Type B pancreatic cell (in vitro differentiated cells): ENCODE data around the gene TTLL8. TPM values are rescaled to one million over a fixed set of nuclear protein-coding genes. Genes with fewer than 3 reads are reported as not detected.
"Not testable (repeated sequence)": the region's sequence is repeated elsewhere in the genome, so short reads cannot be mapped to it uniquely, and the experiment has no call there.

ENCODE experiments used
- DNase-seq: peaks from one replicate; pipeline ENCODE4 v3.0.0; 2021; ENCODE audit warnings: mixed read lengths; ENCODE audit not compliant: unreplicated experiment; ENCODE audit errors: extremely low spot score
- H3K27ac Mint-ChIP-seq: 2 replicates; pipeline ENCODE4 v1.8.0; 2021; ENCODE audit warnings: mild to moderate bottlenecking, mixed read lengths
- H3K27me3 Mint-ChIP-seq: 2 replicates; pipeline ENCODE4 v1.8.0; 2021; ENCODE audit warnings: mixed read lengths
- H3K36me3 Mint-ChIP-seq: 2 replicates; pipeline ENCODE4 v1.8.0; 2021; ENCODE audit warnings: mixed read lengths
- H3K4me1 Mint-ChIP-seq: one replicate; pipeline ENCODE4 v1.8.0; 2021; ENCODE audit warnings: mixed read lengths; ENCODE audit not compliant: unreplicated experiment
- H3K4me3 Mint-ChIP-seq: 2 replicates; pipeline ENCODE4 v1.8.0; 2021; ENCODE audit warnings: mild to moderate bottlenecking, mixed read lengths
- H3K9me3 Mint-ChIP-seq: 2 replicates; pipeline ENCODE4 v1.8.0; 2021; ENCODE audit warnings: mixed read lengths
- total RNA-seq: library from RNA; stranded (reverse); gene quantifications from 2 replicates; pipeline ENCODE4 v1.2.1, GENCODE V29; 2021; ENCODE audit warnings: low replicate concordance
- TF ChIP-seq, protein P1 (sequence below): fragments of 200-600 bp; sonication (generic); conservative IDR thresholded peaks from 2 replicates; pipeline ENCODE4 v1.5.0; 2021; ENCODE audit warnings: antibody characterized with exemption, mild to moderate bottlenecking

TTLL8 gene
- total RNA-seq, 1 donor from 2014 or later: not detected

DNA sequence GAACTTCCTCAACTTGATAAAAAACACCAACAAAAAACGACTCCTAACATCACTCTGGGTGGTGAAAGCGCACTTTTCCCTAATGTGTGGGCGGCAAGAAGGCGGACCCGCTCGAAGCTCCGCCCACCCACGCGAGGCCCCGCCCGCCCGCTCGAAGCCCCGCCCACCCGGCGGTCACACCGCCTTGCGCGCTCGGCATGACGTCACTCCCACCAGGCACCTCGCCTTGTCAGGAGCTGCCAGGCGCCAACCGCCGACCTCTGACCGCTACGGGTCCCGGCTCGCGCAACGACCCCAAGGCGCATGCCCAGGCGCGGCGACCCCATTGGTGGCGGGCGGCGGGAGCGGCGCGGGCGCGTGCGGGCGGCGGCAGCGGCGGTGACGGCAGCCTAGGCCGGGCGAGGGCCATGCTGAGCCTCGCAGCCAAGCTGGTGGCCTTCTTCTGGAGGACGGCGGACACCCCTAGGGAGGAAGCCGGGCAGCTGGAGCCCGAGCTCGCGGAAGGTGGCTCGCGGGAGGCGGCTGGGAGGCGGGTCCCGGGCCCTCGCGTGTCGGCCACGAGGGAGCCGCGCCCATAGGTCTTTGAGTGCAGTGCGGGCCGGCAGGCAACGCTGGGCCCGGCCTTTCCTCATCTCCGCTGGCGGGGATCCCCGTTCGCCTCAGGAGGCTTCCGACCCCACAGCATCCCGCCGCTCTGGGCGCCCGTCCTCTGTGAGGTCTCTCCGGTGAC is 31.7 kb upstream of the TTLL8 start, which contains the start of gene MOV10L1:
Gene MOV10L1 (plus strand): TSS at position 325 of the 730 bp plus-strand sequence. CDS start 83 bp downstream, at position 408.
- no peak for DNase-seq
- Mint-ChIP-seq H3K4me3 (no peak within 1 kb of the TSS), H3K27ac (no peak within 1 kb of the TSS)

DNA sequence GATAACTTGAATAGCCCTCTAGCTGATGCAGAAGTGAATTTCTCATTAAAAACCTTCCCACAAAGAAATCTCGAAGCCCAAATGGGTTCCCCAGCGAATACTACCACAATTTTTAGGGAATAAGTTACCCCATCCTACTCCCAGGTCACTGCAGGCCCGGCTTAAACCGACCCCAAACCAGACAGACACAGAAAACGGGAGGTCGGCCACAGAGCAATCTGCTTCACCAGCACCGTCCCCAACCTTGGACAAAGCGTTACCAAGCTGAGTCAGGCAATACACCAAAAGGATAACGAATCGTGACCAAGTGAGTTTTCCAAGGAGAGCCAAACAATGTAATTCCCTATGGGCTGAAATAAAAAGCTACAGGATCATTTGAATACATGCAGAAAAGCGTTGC is 31.1 kb upstream of the TTLL8 start:
- Mint-ChIP-seq H3K4me3 (no peak overlapping the region), H3K9me3 (no peaks in the 10 kb centered on the region), H3K27me3 (peaks cover 9% of the 10 kb centered on the region), H3K36me3 (no peaks in the 10 kb centered on the region), H3K4me1 (peaks cover 6% of the 10 kb centered on the region), H3K27ac (no peak overlapping the region)
- TF ChIP-seq, protein P1, sequence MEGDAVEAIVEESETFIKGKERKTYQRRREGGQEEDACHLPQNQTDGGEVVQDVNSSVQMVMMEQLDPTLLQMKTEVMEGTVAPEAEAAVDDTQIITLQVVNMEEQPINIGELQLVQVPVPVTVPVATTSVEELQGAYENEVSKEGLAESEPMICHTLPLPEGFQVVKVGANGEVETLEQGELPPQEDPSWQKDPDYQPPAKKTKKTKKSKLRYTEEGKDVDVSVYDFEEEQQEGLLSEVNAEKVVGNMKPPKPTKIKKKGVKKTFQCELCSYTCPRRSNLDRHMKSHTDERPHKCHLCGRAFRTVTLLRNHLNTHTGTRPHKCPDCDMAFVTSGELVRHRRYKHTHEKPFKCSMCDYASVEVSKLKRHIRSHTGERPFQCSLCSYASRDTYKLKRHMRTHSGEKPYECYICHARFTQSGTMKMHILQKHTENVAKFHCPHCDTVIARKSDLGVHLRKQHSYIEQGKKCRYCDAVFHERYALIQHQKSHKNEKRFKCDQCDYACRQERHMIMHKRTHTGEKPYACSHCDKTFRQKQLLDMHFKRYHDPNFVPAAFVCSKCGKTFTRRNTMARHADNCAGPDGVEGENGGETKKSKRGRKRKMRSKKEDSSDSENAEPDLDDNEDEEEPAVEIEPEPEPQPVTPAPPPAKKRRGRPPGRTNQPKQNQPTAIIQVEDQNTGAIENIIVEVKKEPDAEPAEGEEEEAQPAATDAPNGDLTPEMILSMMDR: no peak
- DNase-seq: no peak

More for the DNA sequence above, 31.7 kb upstream of the TTLL8 start, which contains the start of gene MOV10L1:
- Mint-ChIP-seq H3K4me1 (peaks cover 6% of the 10 kb centered on the region), H3K36me3 (no peaks in the 10 kb centered on the region), H3K27me3 (peaks cover 9% of the 10 kb centered on the region), H3K9me3 (no peaks in the 10 kb centered on the region)
- TF ChIP-seq, protein P1: no peak

DNA sequence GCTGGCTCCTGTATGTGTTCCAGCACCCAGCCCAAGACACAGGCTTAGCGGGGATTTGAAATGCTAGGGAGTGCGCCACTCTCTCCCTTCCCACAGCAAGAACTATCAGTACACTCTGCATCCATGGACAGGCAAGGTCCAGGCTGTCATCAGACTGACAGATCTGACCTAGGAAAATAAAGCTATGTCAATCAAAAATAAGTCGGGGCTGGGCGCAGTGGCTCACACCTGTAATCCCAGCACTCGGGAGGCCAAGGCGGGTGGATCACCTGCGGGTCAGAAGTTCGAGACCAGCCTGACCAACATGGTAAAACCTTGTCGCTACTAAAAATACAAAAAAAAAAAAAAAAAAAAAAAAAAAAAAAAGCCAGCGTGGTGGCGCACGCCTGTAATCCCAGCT is 30.0 kb upstream of the TTLL8 start:
- TF ChIP-seq, protein P1: no peak
- H3K4me3 Mint-ChIP-seq: no peak overlapping the region
- no peak for DNase-seq
- H3K27me3 Mint-ChIP-seq: peaks cover 10% of the 10 kb centered on the region
- H3K27ac Mint-ChIP-seq: no peak overlapping the region
- no peaks in the 10 kb centered on the region for H3K36me3 Mint-ChIP-seq
- peaks cover 8% of the 10 kb centered on the region for H3K4me1 Mint-ChIP-seq
- no peaks in the 10 kb centered on the region for H3K9me3 Mint-ChIP-seq

DNA sequence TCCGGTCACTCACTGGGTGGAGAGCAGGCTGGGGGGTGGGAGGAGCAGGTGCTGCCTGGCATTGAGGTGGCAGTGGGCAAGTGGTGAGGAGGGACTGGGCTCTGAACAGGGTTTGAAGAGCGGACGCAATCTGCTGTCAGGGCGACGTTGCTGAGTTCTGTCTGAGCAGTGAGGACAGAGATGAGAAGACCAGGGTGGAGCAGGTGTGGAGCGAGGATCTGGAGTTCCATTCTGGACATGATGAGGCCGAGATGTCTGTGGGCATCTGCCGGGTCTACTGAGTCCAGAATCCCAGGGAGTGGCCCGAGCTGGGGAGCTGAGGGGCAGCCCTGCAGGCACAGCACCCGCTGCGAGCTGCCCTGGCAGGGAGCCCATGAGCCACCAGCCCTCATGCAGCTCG is 29.5 kb upstream of the TTLL8 start:
- H3K27ac Mint-ChIP-seq: no peak overlapping the region

DNA sequence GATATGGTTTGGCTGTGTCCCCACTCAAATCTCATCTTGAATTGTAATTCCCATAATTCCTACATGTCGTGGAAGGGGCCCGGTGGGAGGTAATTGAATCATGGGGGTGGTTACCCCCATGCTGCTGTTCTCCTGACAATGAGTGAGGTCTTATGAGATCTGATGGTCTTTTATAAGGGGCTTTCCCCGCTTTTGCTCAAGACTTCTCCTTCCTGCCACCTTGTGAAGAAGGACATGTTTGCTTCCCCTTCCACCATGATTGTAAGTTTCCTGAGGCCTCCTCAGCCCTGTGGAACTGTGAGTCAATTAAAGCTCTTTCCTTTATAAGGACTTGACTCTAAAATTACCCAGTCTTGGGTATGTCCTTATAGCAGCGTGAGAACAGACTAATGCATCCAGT is 28.9 kb upstream of the TTLL8 start:
- Mint-ChIP-seq H3K27me3 (peaks cover 13% of the 10 kb centered on the region), H3K4me1 (peaks cover 12% of the 10 kb centered on the region)
- H3K4me3 Mint-ChIP-seq, DNase-seq, H3K27ac Mint-ChIP-seq, H3K9me3 Mint-ChIP-seq, H3K36me3 Mint-ChIP-seq: not testable (repeated sequence)

More for the DNA sequence above, 29.5 kb upstream of the TTLL8 start:
- TF ChIP-seq, protein P1: no peak
- no peaks in the 10 kb centered on the region for H3K36me3 Mint-ChIP-seq
- peaks cover 12% of the 10 kb centered on the region for H3K4me1 Mint-ChIP-seq
- no peaks in the 10 kb centered on the region for H3K9me3 Mint-ChIP-seq
- peaks cover 13% of the 10 kb centered on the region for H3K27me3 Mint-ChIP-seq
- H3K4me3 Mint-ChIP-seq: no peak overlapping the region
- DNase-seq: no peak

DNA sequence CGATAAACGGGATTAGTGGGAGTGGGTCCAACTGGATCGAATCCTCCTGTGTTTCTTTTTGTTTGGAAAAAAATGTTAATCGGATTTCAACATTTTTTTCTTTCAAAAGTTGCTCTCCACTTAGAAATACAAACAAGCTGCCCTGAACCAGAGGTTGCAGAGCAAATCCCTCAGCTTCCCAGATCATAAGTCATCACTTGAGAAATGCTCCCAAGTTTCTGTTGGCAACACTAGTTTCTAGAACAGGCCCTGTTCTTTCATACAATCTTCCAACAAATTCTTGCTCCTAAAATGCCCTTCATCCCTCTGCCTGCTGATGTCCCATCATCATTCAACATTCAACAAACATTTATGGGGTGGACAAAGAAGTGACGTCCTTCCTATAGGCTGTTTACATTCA is 28.4 kb upstream of the TTLL8 start:
- no peak overlapping the region for H3K4me3 Mint-ChIP-seq
- TF ChIP-seq, protein P1: no peak
- H3K9me3 Mint-ChIP-seq: no peaks in the 10 kb centered on the region
- peaks cover 13% of the 10 kb centered on the region for H3K27me3 Mint-ChIP-seq
- peaks cover 12% of the 10 kb centered on the region for H3K4me1 Mint-ChIP-seq
- no peak for DNase-seq
- H3K36me3 Mint-ChIP-seq: no peaks in the 10 kb centered on the region
- no peak overlapping the region for H3K27ac Mint-ChIP-seq
